IPS-15b (cell line): ENCODE data around the gene MTHFD2L.

ENCODE experiments used
- H3K27me3 ChIP-seq: one replicate; pipeline ENCODE4 v1.6.1; 2013; ENCODE audit warnings: low read length; ENCODE audit not compliant: control insufficient read depth, insufficient read depth
- H3K36me3 ChIP-seq: one replicate; pipeline ENCODE4 v1.6.1; 2013; ENCODE audit warnings: low read length; ENCODE audit not compliant: control insufficient read depth, insufficient read depth
- H3K4me1 ChIP-seq: one replicate; pipeline ENCODE4 v1.6.1; 2013; ENCODE audit warnings: mild to moderate bottlenecking, low read length; ENCODE audit not compliant: control insufficient read depth, insufficient read depth
- H3K4me3 ChIP-seq: one replicate; pipeline ENCODE4 v1.5.1; 2013; ENCODE audit warnings: low read depth, low read length
- H3K9ac ChIP-seq: one replicate; pipeline ENCODE4 v1.6.1; 2013; ENCODE audit warnings: low read depth, mild to moderate bottlenecking, low read length
- H3K9me3 ChIP-seq: one replicate; pipeline ENCODE4 v1.6.1; 2013; ENCODE audit warnings: mild to moderate bottlenecking, low read length; ENCODE audit not compliant: control insufficient read depth, insufficient read depth

The MTHFD2L gene

DNA sequence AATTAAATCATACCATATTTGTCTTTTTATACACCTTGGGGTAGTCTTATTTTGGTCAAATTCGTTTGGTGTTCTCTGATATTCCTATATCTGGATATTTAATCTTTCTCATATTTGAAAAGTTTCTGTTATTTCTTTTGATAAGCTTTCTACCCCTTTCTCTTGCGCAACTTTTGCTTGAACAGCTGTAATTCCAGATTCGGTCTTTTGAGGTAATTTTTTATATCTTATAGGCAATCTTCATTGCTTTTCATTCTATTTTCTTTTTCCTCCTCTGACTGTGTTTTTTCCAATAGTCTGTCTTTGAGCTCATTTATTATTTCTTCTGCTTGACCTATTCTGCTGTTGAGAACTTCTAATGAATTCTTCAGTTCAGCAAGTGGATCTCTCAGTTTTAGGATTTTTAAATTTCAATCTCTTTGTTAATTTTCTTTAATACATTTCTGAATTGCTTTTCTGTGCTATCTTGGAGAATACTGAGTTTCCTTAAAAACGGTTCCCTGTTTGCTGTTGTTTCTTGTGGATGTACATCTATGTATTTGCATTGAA, 11.3 kb upstream of the MTHFD2L start:
- H3K27me3 ChIP-seq, result no peaks in the 10 kb centered on the region
- H3K36me3 ChIP-seq, result no peaks in the 10 kb centered on the region
- no peaks in the 10 kb centered on the region for H3K4me1 ChIP-seq
- H3K9me3 ChIP-seq, result no peaks in the 10 kb centered on the region
- H3K9ac ChIP-seq, result no peak overlapping the region
- H3K4me3 ChIP-seq, result no peak overlapping the region

DNA sequence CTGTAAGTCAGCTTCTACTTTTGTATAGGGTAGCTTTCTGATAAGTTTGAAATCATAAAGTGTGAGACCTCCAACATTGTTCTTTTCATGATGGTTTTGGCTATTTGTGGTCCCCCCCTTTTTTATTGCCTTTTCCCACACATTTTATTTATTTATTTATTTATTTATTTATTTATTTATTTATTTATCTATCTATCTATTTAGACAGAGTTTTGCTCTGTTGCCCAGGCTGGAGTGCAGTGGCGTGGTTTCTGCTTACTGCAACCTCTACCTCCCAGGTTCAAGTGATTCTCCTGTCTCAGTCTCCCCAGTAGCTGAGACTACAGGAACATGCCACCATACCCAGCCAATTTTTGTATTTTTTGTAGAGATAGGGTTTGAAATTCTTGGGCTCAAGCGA, 9.7 kb upstream of the MTHFD2L start:
- Histone ChIP-seq H3K4me1 (no peaks in the 10 kb centered on the region), H3K9ac (no peak overlapping the region), H3K4me3 (no peak overlapping the region), H3K9me3 (no peaks in the 10 kb centered on the region), H3K36me3 (no peaks in the 10 kb centered on the region), H3K27me3 (no peaks in the 10 kb centered on the region)

DNA sequence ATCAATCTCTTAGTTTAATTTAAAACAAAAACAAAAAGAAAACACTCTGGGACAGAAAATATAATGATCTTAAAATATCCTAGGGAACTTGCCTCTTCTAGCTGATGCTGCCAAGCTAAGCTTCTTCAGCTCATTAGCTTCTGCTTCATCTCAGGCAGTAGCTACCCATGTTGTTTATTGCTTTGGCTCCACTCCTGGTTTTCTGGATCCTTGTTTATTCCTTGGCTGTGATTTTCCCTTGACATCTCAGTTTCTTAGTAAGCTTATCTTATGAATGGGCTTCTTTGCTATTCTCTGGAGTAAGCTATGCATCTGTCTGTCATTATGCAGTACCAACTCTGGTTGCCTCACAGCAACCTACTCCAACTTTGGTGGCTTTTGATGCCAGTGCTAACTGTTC, 5.1 kb upstream of the MTHFD2L start:
- Histone ChIP-seq H3K9me3 (no peaks in the 10 kb centered on the region), H3K4me3 (no peak overlapping the region), H3K4me1 (no peaks in the 10 kb centered on the region), H3K27me3 (no peaks in the 10 kb centered on the region), H3K36me3 (no peaks in the 10 kb centered on the region), H3K9ac (no peak overlapping the region)

DNA sequence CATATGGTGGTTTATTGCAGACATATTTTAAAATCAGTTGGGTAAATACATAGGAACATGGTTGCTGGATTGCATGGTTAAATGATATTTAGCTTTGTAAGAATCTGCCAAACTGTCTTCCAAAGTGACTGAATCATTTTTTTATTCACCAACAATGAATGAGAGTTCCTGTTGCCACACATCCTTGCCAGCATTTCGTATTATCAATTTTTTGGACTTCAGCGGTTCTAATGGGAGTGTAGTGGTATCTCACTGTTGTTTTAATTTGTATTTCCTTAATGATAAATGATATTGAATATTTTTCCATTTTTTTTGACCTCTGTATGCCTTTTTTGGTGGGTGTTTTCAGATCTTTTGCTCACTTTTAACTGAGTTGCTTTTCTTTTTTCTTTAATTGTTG, 1.4 kb upstream of the MTHFD2L start:
- Histone ChIP-seq H3K27me3 (no peaks in the 10 kb centered on the region), H3K9ac (no peak overlapping the region), H3K9me3 (no peaks in the 10 kb centered on the region), H3K4me1 (peaks cover 7% of the 10 kb centered on the region), H3K36me3 (no peaks in the 10 kb centered on the region), H3K4me3 (no peak overlapping the region)

DNA sequence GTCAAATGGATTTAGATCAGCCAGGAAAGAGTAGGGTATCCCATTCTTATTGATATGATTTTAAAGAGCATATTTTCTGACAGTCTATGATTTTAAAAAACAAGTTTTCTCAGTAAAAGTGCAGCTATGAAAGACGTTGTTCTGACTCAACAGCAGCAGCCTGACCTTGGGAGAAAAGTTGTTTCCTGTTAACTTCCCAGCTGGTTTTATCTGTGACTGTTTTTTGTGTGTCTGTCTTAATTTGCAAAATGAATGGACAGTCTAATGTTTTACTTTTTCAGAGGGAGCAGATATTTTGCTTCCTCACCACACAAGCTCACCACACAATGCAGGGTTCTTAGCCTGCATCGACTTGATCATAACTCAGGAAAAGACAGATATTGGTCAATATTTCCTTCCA, 764 bp upstream of the MTHFD2L start:
- H3K27me3 ChIP-seq, result no peaks in the 10 kb centered on the region
- peaks cover 13% of the 10 kb centered on the region for H3K4me1 ChIP-seq
- peak overlapping the region; percentile 77 for H3K4me3 ChIP-seq
- peak overlapping the region; percentile 63 for H3K9ac ChIP-seq
- no peaks in the 10 kb centered on the region for H3K9me3 ChIP-seq
- no peaks in the 10 kb centered on the region for H3K36me3 ChIP-seq

DNA sequence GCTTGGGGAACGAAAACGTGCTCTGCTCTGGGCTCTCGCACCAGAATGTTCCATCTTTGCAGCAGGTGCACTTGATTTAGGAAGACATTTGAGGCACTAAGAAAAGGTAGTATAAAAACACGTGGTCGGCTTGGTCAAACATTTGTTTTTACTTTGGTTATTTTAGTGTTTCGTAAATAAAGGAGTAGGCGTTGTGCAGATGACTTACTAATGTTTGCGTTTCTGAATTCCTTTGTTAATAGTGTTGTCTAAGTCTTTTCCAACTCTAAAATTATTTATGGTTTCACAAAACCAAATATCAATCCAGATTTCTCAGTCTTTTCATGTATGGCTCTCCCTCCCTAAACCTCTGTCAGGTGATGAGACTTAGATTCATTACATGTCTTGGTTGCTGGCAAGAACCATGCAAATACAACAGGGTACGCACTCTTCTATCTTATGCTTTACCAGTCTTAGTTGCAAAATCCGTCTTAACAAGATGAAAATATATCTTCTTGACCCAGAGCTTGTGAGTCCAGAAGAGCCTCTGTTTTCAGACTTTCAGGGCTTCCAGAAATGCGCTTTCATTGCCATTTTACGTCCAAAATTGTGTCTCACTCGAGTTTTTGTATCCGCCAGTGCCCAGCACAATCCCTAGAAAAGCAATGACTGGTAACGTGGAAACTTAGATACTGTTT, 686 bp downstream of the MTHFD2L start:
- H3K4me1 ChIP-seq, result peaks cover 14% of the 10 kb centered on the region
- no peaks in the 10 kb centered on the region for H3K27me3 ChIP-seq

DNA sequence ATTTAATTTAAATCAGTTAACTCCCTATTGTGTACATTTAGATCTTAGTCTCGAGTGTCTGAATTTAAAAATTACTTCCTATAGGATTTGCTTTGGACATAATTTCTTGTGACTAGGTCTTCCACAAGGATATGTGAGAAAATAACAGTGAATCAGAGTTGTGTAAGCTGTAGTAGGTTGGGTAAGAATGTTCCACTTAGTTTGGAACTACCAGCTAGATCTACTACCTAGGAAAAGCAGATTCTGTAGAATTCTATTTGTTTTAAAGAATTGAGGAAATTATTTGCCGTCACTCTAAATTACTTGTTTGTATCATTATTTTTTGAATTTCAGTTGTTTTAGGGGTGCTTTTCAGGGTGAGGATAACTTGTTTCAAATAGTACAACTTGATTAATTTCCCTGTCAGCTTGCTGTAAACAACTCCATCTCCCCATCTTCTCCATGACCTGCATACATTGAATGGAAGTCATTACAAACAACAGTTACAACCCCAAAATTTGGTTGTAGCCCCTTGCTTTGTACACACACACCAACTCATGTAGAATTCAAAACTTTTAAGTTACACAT, 1.3 kb downstream of the MTHFD2L start:
- Histone ChIP-seq H3K27me3 (no peaks in the 10 kb centered on the region), H3K36me3 (no peaks in the 10 kb centered on the region), H3K4me3 (peak overlapping the region; percentile 77), H3K9ac (peak overlapping the region; percentile 42), H3K4me1 (peaks cover 14% of the 10 kb centered on the region), H3K9me3 (no peaks in the 10 kb centered on the region)

More for the DNA sequence above, 686 bp downstream of the MTHFD2L start:
- Histone ChIP-seq H3K9ac (peak overlapping the region; percentile 42), H3K4me3 (peak overlapping the region; percentile 77), H3K36me3 (no peaks in the 10 kb centered on the region), H3K9me3 (no peaks in the 10 kb centered on the region)

DNA sequence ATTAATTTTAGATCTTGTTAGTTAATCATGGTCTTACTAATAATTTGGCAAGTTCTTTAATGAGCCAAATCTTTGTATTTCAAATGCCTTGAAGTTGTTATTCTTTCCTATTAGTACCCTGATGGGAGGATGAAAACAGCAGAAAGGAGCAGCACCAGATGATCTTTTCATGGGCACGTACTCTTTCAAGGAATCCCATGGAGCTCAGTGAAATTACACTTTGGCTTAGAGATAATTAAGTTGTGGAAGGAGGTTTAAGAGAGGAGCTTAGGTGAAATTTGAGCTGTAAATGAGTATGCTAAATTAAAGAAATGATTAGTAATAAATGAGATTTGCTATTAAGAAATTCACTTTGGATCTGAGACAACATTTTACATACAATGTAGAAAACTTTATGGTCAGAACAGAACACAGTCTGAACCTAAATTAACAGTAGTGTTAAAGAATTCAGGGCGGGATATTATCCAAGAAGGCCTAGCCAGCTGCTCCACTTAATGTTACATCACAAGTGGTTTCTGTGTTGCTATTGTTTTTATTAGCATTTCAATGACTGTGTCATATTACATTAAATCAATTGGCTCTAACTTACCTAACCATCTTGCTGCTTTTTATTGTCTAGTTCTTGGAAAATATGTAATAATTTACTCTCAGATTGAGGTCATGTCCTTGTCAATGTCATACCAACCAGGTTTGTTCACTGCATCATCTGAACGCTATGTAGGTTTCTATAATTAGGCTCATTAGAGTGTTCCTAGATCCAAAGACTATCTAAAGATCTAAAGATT, 3.9 kb downstream of the MTHFD2L start:
- Histone ChIP-seq H3K36me3 (no peaks in the 10 kb centered on the region), H3K27me3 (no peaks in the 10 kb centered on the region), H3K4me3 (no peak overlapping the region), H3K9ac (no peak overlapping the region), H3K4me1 (peaks cover 14% of the 10 kb centered on the region), H3K9me3 (no peaks in the 10 kb centered on the region)

DNA sequence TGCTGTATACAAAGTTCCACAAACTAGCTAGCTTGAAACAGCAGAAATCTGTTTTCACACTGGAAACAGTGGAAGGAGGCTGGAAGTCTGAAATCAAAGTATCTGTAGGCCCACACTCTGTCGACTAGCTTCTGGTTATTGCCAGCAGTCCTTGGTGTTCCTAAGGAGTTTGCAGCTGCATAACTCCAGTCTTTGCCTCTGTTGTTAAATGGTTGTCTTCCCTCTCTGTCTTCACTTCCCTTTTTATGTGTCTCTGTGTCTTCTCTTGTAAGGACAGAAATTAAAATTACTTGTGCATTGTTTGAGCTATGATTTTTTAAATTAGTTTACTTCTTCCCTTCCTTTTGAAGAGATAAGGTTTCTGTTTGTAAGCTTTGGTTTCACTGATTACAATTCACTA, 8.2 kb downstream of the MTHFD2L start:
- Histone ChIP-seq H3K4me3 (no peak overlapping the region), H3K9ac (no peak overlapping the region), H3K4me1 (peaks cover 10% of the 10 kb centered on the region), H3K27me3 (no peaks in the 10 kb centered on the region), H3K36me3 (no peaks in the 10 kb centered on the region), H3K9me3 (no peaks in the 10 kb centered on the region)

DNA sequence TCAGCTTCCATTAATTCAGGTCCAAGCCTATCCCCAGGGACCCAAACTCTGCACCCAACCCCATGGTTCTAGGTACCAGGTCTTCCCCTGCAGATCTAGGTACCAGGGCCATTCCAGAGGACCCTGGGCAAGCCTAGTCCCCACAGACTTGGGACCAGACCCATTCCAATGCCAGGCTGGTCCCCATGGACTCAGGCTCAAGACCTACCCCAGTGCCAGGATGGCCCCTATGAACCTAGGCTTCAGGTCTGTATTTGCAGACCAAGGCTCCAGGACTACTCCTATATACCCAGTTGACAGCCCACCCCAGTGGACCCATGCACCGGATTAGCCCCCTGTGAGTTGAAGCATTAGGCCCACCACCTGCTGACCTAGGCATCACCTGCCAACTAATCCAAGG, 8.9 kb downstream of the MTHFD2L start:
- no peak overlapping the region for H3K9ac ChIP-seq
- peaks cover 4% of the 10 kb centered on the region for H3K4me1 ChIP-seq
- H3K27me3 ChIP-seq, result no peaks in the 10 kb centered on the region
- no peaks in the 10 kb centered on the region for H3K36me3 ChIP-seq
- H3K9me3 ChIP-seq, result no peaks in the 10 kb centered on the region
- H3K4me3 ChIP-seq, result no peak overlapping the region

DNA sequence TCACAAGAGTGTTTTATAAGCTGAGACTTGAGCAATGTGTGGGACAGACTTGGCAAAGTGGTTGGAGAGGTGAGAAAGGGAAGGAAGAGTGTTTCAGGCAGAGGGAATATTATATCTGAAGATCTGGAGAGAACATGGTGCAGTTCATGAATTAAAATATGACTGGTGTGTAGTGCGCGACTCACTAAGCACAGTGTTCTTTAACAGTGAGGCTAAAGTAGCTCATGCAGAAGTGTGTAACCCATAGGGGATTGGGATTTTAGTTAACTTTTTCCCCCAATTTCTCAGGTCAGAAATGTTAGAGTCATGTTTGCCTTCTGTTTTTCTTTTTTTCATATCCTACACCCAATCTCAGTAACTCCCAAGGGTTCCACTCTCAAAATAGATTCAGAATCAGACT, 9.7 kb downstream of the MTHFD2L start:
- Histone ChIP-seq H3K4me3 (no peak overlapping the region), H3K9ac (no peak overlapping the region), H3K9me3 (no peaks in the 10 kb centered on the region), H3K4me1 (no peaks in the 10 kb centered on the region), H3K36me3 (no peaks in the 10 kb centered on the region), H3K27me3 (no peaks in the 10 kb centered on the region)

DNA sequence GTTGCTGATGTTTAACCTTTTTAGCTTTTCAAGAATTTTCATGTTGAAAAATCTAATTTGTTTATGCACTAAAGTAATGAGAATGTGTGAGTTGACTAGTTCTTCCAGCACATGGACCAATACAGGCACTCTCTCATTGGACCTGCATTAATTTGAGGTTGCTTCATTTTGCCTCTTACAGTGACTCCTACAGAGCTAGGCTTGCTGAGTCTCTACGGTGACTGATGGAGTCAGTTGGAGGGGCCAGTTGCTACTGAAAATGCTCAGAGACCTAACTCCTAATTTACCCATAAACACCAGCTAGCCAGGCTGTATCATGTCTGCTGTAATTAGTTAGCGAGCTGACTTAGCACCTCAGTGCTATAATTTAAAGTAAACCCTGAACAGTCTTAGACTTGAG, 10.9 kb downstream of the MTHFD2L start:
- no peaks in the 10 kb centered on the region for H3K27me3 ChIP-seq
- H3K9me3 ChIP-seq, result no peaks in the 10 kb centered on the region
- no peak overlapping the region for H3K4me3 ChIP-seq
- H3K36me3 ChIP-seq, result no peaks in the 10 kb centered on the region
- no peaks in the 10 kb centered on the region for H3K4me1 ChIP-seq
- no peak overlapping the region for H3K9ac ChIP-seq
